Spleen (tissue), 7 donors: ENCODE measurements around the gene ROCK1.

Source experiments
- POLR2A ChIP-seq, 3 donors: fragments of 450-650 bp; IDR thresholded peaks; one replicate each; pipeline ENCODE4 v1.5.1; 2017; ENCODE audit warnings: antibody characterized with exemption in 3 of 3, mild to moderate bottlenecking in 1 of 3
- TF ChIP-seq, protein P1 (sequence below), 11 experiments: fragments of 200-600 bp in 7 of 11; fragments of 450-650 bp in 4 of 11; sonication (generic) in 4 of 11; IDR thresholded peaks in 8 of 11; conservative IDR thresholded peaks in 3 of 11; 1 replicate in 7 of 11; 2 replicates in 4 of 11; pipeline versions ENCODE4 v1.4.0 to v1.8.0; 2016 to 2021; ENCODE audit warnings: antibody characterized with exemption in 11 of 11, inconsistent platforms in 4 of 11, mild to moderate bottlenecking in 1 of 11
- donor health status: DM: no; HTN: no; CAD: no; lungs with moderate emphysema.
- donor health status: DM: no; HTN: no; CAD: no.
- donor health status: DM: no; HTN: no; CAD: no.

DNA sequence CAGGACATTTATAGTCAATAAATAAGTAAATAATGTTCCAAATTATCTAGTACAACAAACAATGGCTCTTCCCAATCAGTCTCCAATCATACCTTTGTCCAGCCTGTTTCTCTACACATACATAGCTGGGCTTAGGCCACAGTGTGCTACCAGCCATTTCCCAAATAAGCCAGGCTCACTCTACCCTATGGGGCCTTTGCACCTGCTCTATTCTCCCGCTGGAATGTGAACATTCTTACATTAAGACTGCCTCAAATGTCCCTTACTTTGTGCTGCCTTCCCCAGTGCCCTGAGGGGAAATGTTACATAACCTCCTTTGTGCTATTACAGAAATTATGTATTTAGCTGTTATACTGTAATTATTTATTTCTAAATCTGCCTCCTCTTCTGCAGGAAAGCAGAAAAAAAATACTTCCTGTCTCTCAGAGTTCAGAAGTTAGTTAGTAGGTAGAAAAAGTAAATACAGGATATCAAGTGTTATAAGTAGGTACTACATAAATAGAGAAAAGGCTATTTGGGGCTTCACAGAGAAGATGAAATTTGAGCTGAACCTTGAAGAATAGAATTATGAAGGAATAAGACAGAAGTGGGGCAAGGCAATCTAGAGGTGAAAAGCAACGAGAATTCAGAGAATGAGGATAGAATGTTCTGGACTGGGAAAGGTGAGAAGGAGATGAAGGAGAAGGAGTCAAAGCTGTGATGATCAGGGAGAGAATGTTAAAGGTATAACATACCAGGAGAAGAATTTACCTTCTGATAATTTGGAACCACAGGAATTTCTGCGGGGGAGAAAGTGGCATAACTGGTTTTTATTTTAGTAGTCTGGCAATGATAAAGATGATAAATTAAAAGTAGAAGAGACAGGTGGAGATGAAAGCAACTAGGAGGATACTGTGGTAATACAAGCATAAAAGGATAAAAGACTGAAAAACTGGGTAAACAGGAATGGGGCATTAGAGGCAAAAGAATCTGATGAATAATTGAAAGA lies 37.0 kb downstream of the ROCK1 start:
- TF ChIP-seq POLR2A (IDR thresholded peaks at IDR 0.05), result no peak
- TF ChIP-seq, protein P1, sequence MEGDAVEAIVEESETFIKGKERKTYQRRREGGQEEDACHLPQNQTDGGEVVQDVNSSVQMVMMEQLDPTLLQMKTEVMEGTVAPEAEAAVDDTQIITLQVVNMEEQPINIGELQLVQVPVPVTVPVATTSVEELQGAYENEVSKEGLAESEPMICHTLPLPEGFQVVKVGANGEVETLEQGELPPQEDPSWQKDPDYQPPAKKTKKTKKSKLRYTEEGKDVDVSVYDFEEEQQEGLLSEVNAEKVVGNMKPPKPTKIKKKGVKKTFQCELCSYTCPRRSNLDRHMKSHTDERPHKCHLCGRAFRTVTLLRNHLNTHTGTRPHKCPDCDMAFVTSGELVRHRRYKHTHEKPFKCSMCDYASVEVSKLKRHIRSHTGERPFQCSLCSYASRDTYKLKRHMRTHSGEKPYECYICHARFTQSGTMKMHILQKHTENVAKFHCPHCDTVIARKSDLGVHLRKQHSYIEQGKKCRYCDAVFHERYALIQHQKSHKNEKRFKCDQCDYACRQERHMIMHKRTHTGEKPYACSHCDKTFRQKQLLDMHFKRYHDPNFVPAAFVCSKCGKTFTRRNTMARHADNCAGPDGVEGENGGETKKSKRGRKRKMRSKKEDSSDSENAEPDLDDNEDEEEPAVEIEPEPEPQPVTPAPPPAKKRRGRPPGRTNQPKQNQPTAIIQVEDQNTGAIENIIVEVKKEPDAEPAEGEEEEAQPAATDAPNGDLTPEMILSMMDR (IDR thresholded peaks at IDR 0.05 in 8 of 11, conservative IDR thresholded peaks at IDR 0.05 in 3 of 11), result no peak
